SKM-1 (cell line): ENCODE data around the gene NUP58.

Experiments
- DNase-seq: peaks from one replicate; lab custom pipeline; 2025; ENCODE audit not compliant: unreplicated experiment; lab: John Stamatoyannopoulos, UW

NUP58 gene

GRCh38 chr13:25375727-25376358 is 74.4 kb downstream of the NUP58 start:
- DNase-seq = peak; percentile 25

GRCh38 chr13:25377244-25377962 is 76.0 kb downstream of the NUP58 start:
- DNase-seq = no peak

GRCh38 chr13:25378528-25378927 is 77.1 kb downstream of the NUP58 start:
- DNase-seq = no peak

- no peak for DNase-seq
Observed at GRCh38 chr13:25379011-25379410, 77.6 kb downstream of the NUP58 start.

- DNase-seq = no peak
Observed at GRCh38 chr13:25380082-25380481, 78.7 kb downstream of the NUP58 start.

- DNase-seq = no peak
Observed at GRCh38 chr13:25380741-25381324, 79.4 kb downstream of the NUP58 start.

GRCh38 chr13:25384758-25385410 is 83.5 kb downstream of the NUP58 start:
- no peak for DNase-seq

- DNase-seq = no peak
Observed at GRCh38 chr13:25391932-25392331, 90.5 kb downstream of the NUP58 start.
